Urothelium cell line (cell line): Measurements from ENCODE around the gene CCDC106.

Source experiments
- DNase-seq: peaks from one replicate; pipeline ENCODE4 v3.0.0; 2011; ENCODE audit warnings: low spot score, mixed read lengths
- FAIRE-seq: peaks from 2 replicates; lab custom pipeline; 2011; peaks lifted over from hg19 to GRCh38; lab: Jason Lieb, UNC

CCDC106 gene

DNA sequence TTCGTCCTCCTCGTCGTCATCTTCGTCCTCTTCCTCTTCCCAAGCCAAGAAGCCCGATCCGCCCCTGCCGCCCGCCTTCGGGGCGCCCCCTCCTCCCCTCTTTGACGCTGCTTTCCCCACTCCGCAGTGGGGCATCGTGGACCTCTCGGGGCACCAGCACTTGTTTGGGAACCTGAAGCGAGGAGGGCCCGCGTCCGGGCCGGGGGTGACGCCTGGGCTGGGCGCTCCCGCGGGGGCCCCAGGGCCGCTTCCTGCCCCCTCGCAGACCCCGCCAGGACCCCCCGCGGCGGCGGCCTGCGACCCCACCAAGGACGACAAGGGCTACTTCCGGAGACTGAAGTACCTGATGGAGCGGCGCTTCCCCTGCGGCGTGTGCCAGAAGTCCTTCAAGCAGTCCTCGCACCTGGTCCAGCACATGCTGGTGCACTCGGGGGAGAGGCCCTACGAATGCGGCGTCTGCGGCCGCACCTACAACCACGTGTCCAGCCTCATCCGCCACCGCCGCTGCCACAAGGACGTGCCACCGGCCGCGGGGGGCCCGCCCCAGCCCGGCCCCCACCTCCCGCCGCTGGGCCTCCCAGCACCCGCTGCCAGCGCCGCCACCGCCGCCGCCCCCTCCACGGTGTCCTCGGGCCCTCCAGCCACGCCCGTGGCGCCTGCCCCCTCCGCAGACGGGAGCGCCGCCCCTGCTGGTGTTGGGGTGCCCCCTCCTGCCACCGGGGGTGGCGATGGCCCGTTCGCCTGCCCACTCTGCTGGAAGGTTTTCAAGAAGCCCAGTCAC, 33.9 kb upstream of the CCDC106 start:
- FAIRE-seq: no peak
- DNase-seq: no peak

GRCh38 chr19:55614711-55615542, 33.1 kb upstream of the CCDC106 start:
- DNase-seq (no peak), FAIRE-seq (no peak)

DNA sequence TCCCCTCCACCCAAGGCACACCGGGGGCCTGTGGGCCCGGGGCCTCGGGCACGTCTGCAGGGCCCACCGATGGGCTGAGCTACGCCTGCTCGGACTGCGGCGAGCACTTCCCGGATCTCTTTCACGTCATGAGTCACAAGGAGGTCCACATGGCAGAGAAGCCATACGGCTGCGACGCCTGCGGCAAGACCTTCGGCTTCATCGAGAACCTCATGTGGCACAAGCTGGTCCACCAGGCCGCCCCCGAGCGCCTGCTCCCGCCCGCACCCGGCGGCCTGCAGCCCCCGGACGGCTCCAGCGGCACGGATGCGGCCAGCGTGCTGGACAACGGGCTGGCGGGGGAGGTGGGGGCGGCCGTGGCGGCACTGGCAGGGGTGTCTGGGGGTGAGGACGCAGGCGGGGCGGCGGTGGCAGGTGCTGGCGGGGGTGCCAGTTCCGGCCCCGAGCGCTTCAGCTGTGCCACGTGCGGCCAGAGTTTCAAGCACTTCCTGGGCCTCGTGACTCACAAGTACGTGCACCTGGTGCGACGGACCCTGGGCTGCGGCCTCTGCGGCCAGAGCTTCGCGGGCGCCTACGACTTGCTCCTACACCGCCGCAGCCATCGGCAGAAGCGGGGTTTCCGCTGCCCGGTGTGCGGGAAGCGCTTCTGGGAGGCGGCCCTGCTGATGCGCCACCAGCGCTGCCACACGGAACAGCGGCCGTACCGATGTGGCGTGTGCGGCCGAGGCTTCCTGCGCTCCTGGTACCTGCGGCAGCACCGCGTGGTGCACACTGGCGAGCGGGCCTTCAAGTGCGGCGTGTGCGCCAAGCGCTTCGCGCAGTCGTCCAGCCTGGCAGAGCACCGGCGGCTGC, 32.2 kb upstream of the CCDC106 start:
- DNase-seq (no peak), FAIRE-seq (no peak)

DNA sequence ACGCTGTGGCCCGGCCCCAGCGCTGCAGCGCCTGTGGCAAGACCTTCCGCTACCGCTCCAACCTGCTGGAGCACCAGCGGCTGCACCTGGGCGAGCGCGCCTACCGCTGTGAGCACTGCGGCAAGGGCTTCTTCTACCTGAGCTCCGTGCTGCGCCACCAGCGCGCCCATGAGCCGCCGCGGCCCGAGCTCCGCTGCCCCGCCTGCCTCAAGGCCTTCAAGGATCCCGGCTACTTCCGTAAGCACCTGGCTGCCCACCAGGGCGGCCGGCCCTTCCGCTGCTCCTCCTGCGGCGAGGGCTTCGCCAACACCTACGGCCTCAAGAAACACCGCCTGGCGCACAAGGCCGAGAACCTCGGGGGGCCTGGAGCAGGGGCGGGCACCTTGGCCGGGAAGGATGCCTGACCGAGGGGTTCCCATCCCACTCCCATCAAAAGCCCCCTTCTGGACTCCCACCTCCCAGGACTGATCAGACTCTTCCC, 31.6 kb upstream of the CCDC106 start:
- FAIRE-seq (no peak), DNase-seq (no peak)

- no peak for DNase-seq
- FAIRE-seq: no peak
Measured at GRCh38 chr19:55617426-55617825, 30.6 kb upstream of the CCDC106 start.

DNA sequence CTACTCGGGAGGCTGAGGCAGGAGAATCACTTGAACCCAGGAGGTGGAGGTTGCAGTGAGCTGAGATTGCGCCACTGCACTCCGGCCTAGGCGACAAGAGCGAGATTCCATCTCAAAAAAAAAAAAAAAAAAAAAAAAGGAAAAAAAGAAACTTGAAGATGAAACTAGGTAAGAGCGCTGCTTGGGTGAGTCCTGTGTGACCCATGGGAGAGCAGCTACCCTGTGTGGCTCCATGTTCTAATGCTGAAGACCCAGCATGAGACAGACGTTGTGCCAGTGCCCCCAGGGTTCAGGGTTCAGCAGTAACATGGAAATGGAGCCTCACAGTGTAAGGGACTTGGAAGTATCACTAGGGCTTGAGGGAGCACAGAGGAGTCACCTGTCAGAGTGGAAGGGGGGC, 29.6 kb upstream of the CCDC106 start:
- FAIRE-seq (no peak), DNase-seq (no peak)

GRCh38 chr19:55619286-55619685, 28.7 kb upstream of the CCDC106 start:
- DNase-seq (no peak), FAIRE-seq (no peak)

DNA sequence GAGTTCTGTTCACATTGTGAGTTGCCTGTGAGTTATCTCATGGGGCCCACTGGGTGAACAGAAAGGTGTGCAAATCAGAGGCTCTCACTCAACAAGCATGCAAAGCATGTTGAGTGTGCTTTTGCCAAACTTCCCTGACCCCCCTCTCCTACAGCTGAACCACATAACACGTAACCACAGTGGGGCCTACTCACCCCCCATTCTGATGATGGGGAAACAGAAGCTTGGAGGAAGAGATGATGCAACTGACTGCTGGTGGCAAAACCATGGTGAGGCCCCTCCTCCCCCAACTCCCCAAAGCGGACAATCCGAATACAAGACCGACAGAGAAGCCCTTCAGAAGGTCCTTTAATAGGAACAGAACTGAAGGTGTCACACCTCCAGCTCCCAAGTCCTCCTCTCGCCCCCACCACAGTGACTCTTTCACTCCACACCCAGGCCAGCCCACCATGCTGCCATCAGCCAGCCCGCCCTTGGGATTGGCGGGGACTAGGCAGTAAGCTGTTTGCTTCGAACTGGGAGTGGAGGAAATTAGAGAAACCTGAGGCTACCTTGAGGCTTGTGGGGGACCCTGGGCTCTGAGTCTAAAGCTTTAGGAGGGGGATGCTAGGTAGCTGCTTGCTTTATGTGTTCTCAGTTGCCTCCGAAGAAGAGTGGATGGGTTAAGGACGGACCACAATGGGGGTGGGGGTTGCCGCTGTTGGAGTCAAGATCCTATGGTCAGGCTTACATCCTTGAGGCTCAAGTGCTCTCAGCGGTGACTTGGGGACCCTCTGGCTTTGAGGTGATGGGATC, 27.4 kb upstream of the CCDC106 start:
- DNase-seq: no peak

DNA sequence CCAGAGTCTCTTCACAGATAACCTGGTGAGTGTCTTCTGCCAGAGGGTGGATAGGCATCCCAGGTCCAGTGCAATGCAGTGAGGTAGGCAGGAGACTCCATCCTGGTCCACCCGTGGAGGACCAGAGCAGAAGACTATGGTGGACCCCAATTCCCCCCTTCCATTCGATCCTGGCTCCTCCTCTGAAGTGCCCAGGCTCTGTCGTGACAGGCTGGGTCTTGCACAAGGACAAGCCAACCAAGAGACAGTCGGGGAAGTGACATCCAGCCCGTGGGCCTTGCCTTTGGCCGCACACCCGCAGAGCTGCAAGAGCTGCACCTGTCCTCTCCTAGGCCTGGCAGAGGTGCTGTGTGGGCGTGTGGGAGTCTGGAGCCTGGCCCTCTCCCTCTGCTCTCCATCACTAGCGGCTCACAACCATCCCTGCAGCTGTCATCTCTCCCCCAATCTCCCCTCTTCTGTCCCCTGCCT, 26.8 kb upstream of the CCDC106 start:
- DNase-seq: no peak
- no peak for FAIRE-seq

More for the DNA sequence above, 27.4 kb upstream of the CCDC106 start:
- FAIRE-seq: no peak

DNA sequence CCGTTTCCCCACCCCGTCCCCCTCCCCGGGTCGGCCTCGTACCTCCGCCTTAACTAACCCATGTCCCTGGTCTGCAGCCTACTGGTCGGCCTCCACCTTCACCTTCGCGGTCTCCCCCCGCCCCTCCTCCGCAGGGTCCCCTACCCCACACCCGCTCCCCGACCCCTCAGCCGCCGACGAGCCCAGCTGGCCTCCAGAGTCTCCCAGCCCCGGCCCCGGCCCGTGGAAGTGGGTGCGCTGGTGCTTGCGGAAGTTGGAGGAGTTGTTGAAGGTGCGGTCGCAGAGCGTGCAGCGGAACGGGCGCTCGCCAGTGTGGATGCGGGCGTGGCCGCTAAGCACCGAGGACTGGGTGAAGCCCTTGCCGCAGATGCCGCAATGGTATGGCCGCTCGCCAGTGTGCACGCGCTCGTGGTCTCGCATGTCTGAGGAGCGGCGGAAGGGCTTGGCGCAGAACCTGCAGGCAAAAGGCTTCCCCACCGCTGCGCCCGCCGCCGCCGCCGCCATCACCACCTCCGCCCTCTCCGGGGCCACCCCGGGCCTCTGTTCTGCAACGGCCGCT, 26.3 kb upstream of the CCDC106 start:
- FAIRE-seq (no peak), DNase-seq (no peak)

DNA sequence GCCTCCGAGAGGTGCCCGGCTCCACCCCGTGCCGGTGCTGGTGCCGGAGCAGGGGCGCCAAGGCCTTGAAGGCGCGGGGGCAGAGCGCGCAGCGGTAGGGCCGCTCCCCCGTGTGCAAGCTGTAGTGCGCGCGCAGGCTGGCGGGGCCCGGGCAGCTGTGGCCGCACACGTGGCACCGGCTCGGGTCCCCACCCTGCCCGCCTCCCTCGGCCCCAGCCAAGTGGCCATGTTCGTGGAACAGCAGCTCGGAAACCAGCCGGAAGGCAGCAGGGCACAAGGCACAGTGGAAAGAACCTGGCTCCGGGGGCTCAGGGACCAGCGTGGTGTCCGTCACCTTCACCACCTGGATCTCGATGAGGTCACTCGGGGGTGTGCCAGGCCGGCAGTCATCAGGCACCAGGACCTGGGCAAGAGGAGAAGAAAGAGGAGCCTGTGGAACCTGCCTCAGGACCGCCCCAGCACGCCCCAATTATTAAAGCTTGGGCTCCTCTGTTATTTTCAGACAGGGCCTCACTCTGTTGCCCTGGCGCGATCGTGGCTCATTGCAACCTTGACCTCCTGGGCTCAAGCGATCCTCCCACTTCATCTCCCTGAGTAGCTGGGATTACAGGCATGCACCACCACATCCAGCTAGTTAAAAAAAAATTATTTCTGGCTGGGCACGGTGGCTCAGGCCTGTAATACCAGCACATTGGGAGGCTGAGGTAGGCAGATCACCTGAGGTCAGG, 25.6 kb upstream of the CCDC106 start:
- FAIRE-seq (no peak), DNase-seq (no peak)

DNA sequence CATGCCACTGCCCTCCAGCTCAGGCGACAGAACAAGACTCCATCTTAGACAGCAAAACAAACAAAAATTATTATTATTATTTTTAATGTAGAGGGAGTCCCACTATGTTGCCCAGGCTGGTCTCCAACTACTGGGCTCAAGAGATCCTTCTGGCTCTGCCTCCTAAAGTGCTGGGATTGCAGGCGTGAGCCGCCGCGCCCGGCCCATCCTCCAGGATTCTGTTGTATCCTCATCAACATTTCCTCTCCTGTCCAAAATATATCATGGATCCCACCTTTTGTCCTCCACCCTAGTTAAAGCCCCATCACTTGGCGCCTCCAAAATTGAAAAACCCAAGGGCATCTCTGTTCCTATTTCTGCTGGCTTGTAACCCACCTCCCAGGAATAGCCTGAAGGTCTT, 24.9 kb upstream of the CCDC106 start:
- no peak for DNase-seq
- FAIRE-seq: no peak

DNA sequence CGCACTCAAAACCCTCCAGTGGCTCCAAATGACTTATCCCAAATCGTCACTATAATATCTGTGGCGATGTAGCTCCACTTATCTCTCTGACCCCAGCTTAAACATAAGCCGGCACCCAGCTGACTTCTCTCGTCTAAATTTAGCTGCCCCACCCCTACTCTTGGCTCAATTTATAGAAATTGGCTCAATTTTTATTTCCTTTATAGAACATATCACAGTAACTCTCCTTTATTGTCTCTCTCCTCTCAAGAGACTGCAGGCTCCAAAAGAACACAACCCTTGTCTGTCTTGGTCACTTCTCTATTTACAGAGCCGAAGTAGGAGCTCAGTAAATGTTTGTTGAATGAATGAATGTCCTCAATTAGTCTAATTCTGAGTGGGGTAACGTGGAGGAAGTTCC, 24.5 kb upstream of the CCDC106 start:
- FAIRE-seq (no peak), DNase-seq (no peak)

GRCh38 chr19:55624109-55625003, 23.7 kb upstream of the CCDC106 start, which contains the start of gene ZNF784:
TSS of gene ZNF784 (minus strand) at chr19:55624566. CDS start at chr19:55624561, 5 bp downstream.
- FAIRE-seq: peak; percentile 91

GRCh38 chr19:55625004-55625326, 23.0 kb upstream of the CCDC106 start:
- DNase-seq (no peak), FAIRE-seq (no peak)

More at GRCh38 chr19:55624109-55625003, 23.7 kb upstream of the CCDC106 start, which contains the start of gene ZNF784:
- DNase-seq: peak; percentile 91

DNA sequence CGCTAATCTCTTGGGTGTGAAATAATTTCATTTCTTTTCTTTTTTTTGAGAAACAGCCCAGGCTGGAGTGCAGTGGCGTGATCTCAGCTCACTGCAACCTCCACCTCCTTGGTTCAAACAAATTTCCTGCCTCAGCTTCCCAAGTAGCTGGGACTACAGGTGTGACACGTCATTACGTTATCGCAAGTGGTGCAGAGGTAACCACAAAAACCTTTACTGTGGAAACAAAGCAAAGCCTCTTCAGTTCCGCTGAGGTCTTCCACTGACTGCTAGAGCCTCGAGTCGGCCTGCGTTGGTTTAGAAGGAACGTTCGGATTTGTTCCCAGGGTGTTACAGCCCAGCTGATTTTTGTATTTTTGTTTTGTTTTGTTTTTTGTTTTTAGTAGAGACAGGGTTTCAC, 21.7 kb upstream of the CCDC106 start:
- FAIRE-seq (no peak), DNase-seq (no peak)

GRCh38 chr19:55632463-55632834, 15.6 kb upstream of the CCDC106 start:
- DNase-seq (peak; percentile 54), FAIRE-seq (no peak)

DNA sequence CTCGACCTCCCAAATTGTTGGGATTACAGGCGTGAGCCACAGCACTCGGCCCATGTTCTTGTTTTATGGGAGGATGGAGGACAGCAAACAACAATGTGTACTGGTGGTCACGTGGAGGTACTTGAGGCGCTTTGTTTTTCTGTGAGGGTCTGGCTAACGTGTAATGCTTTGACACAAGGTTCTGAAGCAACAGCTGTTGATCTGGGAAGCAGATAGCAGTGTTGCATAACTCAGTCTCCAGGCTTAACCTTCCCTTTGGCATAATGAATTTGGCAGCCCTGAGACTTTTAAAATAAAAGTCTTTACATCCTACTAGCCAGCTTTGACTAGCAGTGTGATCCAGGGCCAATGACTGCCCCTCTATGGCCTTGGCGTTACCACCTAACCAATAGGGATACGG, 14.2 kb upstream of the CCDC106 start:
- DNase-seq (no peak), FAIRE-seq (no peak)
